Mesendoderm (in vitro differentiated cells): ENCODE data around the gene OR2AG1.

Experiments
- DNase-seq: peaks from one replicate; pipeline ENCODE4 v3.0.0; 2013
- H2AK5ac ChIP-seq: 2 replicates; pipeline ENCODE4 v1.6.1; 2013; ENCODE audit warnings: low read length, inconsistent platforms
- H2BK120ac ChIP-seq: 2 replicates; pipeline ENCODE4 v1.6.1; 2013; ENCODE audit warnings: low read depth, mild to moderate bottlenecking, low read length, moderate library complexity, mixed read lengths
- H2BK15ac ChIP-seq: replicated peaks from 2 replicates; pipeline ENCODE4 v1.6.1; 2013; ENCODE audit warnings: low read depth, mild to moderate bottlenecking, moderate library complexity
- H2BK5ac ChIP-seq: 2 replicates; pipeline ENCODE4 v1.6.1; 2013; ENCODE audit warnings: low read length, inconsistent platforms
- H3K18ac ChIP-seq: 2 replicates; pipeline ENCODE4 v1.6.1; 2013; ENCODE audit warnings: mild to moderate bottlenecking, low read length, mixed read lengths
- H3K23ac ChIP-seq: one replicate; pipeline ENCODE4 v1.6.1; 2013; ENCODE audit warnings: low read length
- H3K27ac ChIP-seq: 2 replicates; pipeline ENCODE4 v1.5.1; 2013; ENCODE audit warnings: low read depth, mild to moderate bottlenecking, inconsistent platforms, low read length, moderate library complexity
- H3K27me3 ChIP-seq: 2 replicates; pipeline ENCODE4 v1.6.1; 2013; ENCODE audit warnings: low read length, control low read depth, mild to moderate bottlenecking, inconsistent platforms; ENCODE audit not compliant: insufficient read depth, poor library complexity
- H3K36me3 ChIP-seq: 2 replicates; pipeline ENCODE4 v1.6.1; 2013; ENCODE audit warnings: low read length, inconsistent platforms; ENCODE audit not compliant: control insufficient read depth, insufficient read depth
- H3K4ac ChIP-seq: one replicate; pipeline ENCODE4 v1.6.1; 2013; ENCODE audit warnings: low read depth, mild to moderate bottlenecking, low read length, moderate library complexity
- H3K4me1 ChIP-seq: 2 replicates; pipeline ENCODE4 v1.6.1; 2013; ENCODE audit warnings: low read depth, low read length, inconsistent platforms; ENCODE audit not compliant: control insufficient read depth
- H3K4me2 ChIP-seq: 2 replicates; pipeline ENCODE4 v1.6.1; 2013; ENCODE audit warnings: low read length
- H3K4me3 ChIP-seq: 2 replicates; pipeline ENCODE4 v1.5.1; 2013; ENCODE audit warnings: mild to moderate bottlenecking, low read length
- H3K56ac ChIP-seq: one replicate; pipeline ENCODE4 v1.6.1; 2013; ENCODE audit warnings: low read length
- H3K79me1 ChIP-seq: 2 replicates; pipeline ENCODE4 v1.6.1; 2013; ENCODE audit warnings: low read length, inconsistent platforms
- H3K79me2 ChIP-seq: 2 replicates; pipeline ENCODE4 v1.6.1; 2013; ENCODE audit warnings: mild to moderate bottlenecking, low read length; ENCODE audit not compliant: control insufficient read depth, insufficient read depth
- H3K9ac ChIP-seq: 2 replicates; pipeline ENCODE4 v1.6.1; 2013; ENCODE audit warnings: low read length, inconsistent platforms
- H4K5ac ChIP-seq: one replicate; pipeline ENCODE4 v1.6.1; 2013; ENCODE audit warnings: low read length
- H4K8ac ChIP-seq: one replicate; pipeline ENCODE4 v1.6.1; 2013; ENCODE audit warnings: low read depth, mild to moderate bottlenecking, control low read depth, low read length, moderate library complexity
- WGBS: extraction: QIAGEN DNeasy Blood & Tissue Kit; methylation state at CpG from one replicate; pipeline ENCODE4 v1.1.7; 2013; ENCODE audit warnings: low lambda C conversion rate, missing lambda C conversion rate; ENCODE audit not compliant: insufficient coverage; ENCODE audit errors: extremely low coverage; 5-methylcytosine and 5-hydroxymethylcytosine counted together

OR2AG1 gene

DNA sequence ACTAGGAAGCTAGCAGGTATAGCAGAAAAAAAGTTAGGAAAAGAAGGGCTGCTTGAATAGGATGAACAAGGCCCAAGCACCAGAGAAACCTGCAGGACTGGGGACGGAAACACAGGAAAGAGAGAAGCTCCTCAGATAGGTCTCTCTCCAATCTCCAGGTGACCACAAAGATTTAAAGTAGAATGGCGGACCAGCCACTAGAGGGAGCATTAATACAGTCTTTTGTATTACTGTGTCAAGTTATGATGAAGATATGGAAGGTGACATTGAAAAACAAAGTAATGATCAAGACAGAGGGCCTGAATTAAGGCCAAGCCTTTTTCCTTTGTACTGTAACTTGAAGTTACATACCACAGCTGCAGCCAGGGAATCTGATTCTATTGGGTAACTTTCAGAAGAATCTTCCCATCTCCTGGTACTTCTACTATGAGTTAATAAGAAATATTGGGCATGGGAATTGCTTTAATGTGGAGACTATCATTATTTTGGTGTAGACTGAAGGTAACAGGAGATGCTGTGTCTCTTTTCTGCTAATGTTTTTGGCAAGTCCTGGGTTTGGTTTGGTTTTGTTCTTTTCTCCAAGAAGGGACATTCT lies 44.9 kb upstream of the OR2AG1 start:
- no peak overlapping the region for H3K9ac ChIP-seq
- no peak overlapping the region for H3K4me2 ChIP-seq
- H3K56ac ChIP-seq = no peak overlapping the region
- H4K8ac ChIP-seq = no peak overlapping the region
- H2BK15ac ChIP-seq = no peak overlapping the region
- no peaks in the 10 kb centered on the region for H3K79me1 ChIP-seq
- peak; percentile 56 for DNase-seq
- no CpG with 5 or more reads among the region's 2 CpGs for WGBS
- no peaks in the 10 kb centered on the region for H3K79me2 ChIP-seq
- no peak overlapping the region for H4K5ac ChIP-seq
- no peaks in the 10 kb centered on the region for H3K27me3 ChIP-seq
- H3K4me3 ChIP-seq = no peak overlapping the region
- H3K23ac ChIP-seq = no peak overlapping the region
- no peak overlapping the region for H2AK5ac ChIP-seq
- H3K36me3 ChIP-seq = no peaks in the 10 kb centered on the region
- no peak overlapping the region for H2BK5ac ChIP-seq
- H3K18ac ChIP-seq = no peak overlapping the region
- H3K4me1 ChIP-seq = no peaks in the 10 kb centered on the region
- H2BK120ac ChIP-seq = no peak overlapping the region
- no peak overlapping the region for H3K4ac ChIP-seq
- H3K27ac ChIP-seq = no peak overlapping the region

DNA sequence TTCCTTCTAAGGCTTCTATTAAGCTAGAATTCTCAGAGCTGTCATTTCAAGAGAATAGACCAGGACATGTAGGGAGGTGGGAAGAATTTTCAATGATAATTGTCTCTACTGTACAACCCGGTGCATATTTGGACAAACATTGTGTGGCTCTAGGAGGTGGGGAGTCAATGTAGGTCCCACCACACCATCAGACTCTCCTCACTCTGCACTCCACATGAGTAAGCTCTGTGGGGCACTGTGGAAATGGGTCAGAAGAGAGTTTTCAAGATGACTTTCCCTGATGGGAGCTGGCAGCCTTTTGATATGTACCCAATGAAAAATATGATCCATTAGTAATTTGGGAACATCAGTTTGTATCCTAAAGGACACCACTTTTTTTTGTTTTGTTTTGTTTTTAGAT lies 44.2 kb upstream of the OR2AG1 start:
- H2BK120ac ChIP-seq = no peak overlapping the region
- H3K27ac ChIP-seq = no peak overlapping the region
- H2AK5ac ChIP-seq = no peak overlapping the region
- no peak overlapping the region for H4K5ac ChIP-seq
- WGBS = no CpG with 5 or more reads among the region's 1 CpG
- no peaks in the 10 kb centered on the region for H3K27me3 ChIP-seq
- H4K8ac ChIP-seq = no peak overlapping the region
- H3K9ac ChIP-seq = no peak overlapping the region
- no peak overlapping the region for H2BK5ac ChIP-seq
- no peaks in the 10 kb centered on the region for H3K36me3 ChIP-seq
- H3K4me1 ChIP-seq = no peaks in the 10 kb centered on the region
- no peak overlapping the region for H3K18ac ChIP-seq
- no peaks in the 10 kb centered on the region for H3K79me1 ChIP-seq
- no peaks in the 10 kb centered on the region for H3K79me2 ChIP-seq
- no peak overlapping the region for H3K4me2 ChIP-seq
- no peak overlapping the region for H3K23ac ChIP-seq
- H3K4ac ChIP-seq = no peak overlapping the region
- no peak overlapping the region for H3K4me3 ChIP-seq
- H3K56ac ChIP-seq = no peak overlapping the region
- DNase-seq = no peak
- no peak overlapping the region for H2BK15ac ChIP-seq

DNA sequence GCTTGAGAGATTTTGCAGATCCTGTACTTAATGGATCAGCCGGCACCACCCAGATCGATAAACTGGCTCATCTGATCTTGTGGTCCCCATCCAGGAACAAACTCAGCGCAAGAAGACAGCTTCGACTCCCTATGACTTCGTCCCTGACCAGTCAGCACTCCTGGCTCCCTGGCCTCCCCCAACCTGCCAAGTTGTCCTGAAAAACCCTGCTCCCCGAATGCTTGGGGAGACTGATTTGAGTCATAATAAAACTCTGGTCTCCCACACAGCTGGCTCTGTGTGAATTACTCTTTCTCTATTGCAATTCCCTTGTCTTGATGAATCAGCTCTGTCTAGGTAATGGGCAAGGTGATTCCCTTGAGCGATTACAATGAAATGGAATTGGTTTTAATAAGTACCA lies 40.6 kb upstream of the OR2AG1 start:
- no peak overlapping the region for H2BK15ac ChIP-seq
- no peak overlapping the region for H2AK5ac ChIP-seq
- H3K36me3 ChIP-seq = no peaks in the 10 kb centered on the region
- no peaks in the 10 kb centered on the region for H3K79me1 ChIP-seq
- H3K4ac ChIP-seq = no peak overlapping the region
- H3K4me1 ChIP-seq = no peaks in the 10 kb centered on the region
- H3K27me3 ChIP-seq = no peaks in the 10 kb centered on the region
- no peak for DNase-seq
- no peak overlapping the region for H3K4me2 ChIP-seq
- H4K8ac ChIP-seq = no peak overlapping the region
- H2BK5ac ChIP-seq = no peak overlapping the region
- H4K5ac ChIP-seq = no peak overlapping the region
- H3K23ac ChIP-seq = no peak overlapping the region
- H3K9ac ChIP-seq = no peak overlapping the region
- H3K56ac ChIP-seq = no peak overlapping the region
- no peak overlapping the region for H3K18ac ChIP-seq
- no peaks in the 10 kb centered on the region for H3K79me2 ChIP-seq
- WGBS = no CpG with 5 or more reads among the region's 7 CpGs
- no peak overlapping the region for H3K4me3 ChIP-seq
- no peak overlapping the region for H3K27ac ChIP-seq
- no peak overlapping the region for H2BK120ac ChIP-seq

DNA sequence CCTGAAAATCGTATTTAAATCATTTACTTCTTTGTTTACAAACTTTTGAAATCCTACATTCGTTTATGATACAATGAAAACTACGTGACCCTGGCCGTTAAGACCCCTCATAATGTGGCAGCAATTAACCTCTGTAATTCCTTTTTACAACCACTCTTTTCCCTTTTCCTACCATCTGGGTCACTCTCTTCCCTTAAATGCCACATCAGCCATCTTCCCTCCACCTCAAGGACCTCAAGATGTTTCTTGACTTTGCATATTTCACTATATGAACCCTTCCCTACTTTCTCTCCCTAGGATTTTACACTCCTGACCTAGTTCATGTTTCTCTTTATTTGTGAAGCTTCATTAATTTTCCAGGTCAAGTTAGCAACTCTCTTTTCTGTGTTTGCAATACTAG lies 37.8 kb upstream of the OR2AG1 start:
- no peak overlapping the region for H2BK5ac ChIP-seq
- no peaks in the 10 kb centered on the region for H3K4me1 ChIP-seq
- no peak overlapping the region for H3K4me3 ChIP-seq
- H3K23ac ChIP-seq = no peak overlapping the region
- H3K36me3 ChIP-seq = no peaks in the 10 kb centered on the region
- H3K4ac ChIP-seq = no peak overlapping the region
- H3K18ac ChIP-seq = no peak overlapping the region
- no peaks in the 10 kb centered on the region for H3K79me1 ChIP-seq
- H4K5ac ChIP-seq = no peak overlapping the region
- H3K56ac ChIP-seq = no peak overlapping the region
- no peak overlapping the region for H3K4me2 ChIP-seq
- no peak overlapping the region for H2BK120ac ChIP-seq
- no peaks in the 10 kb centered on the region for H3K27me3 ChIP-seq
- no peak overlapping the region for H2BK15ac ChIP-seq
- H3K79me2 ChIP-seq = no peaks in the 10 kb centered on the region
- H4K8ac ChIP-seq = no peak overlapping the region
- DNase-seq = no peak
- no peak overlapping the region for H3K27ac ChIP-seq
- H3K9ac ChIP-seq = no peak overlapping the region
- WGBS = no CpG with 5 or more reads among the region's 4 CpGs
- H2AK5ac ChIP-seq = no peak overlapping the region

GRCh38 chr11:6745465-6746015 lies 37.3 kb upstream of the OR2AG1 start:
- H2BK5ac ChIP-seq = no peak overlapping the region
- H3K4ac ChIP-seq = no peak overlapping the region
- no peaks in the 10 kb centered on the region for H3K36me3 ChIP-seq
- no peak overlapping the region for H2BK15ac ChIP-seq
- H3K4me2 ChIP-seq = no peak overlapping the region
- H3K79me1 ChIP-seq = no peaks in the 10 kb centered on the region
- H2AK5ac ChIP-seq = no peak overlapping the region
- H3K56ac ChIP-seq = no peak overlapping the region
- DNase-seq = no peak
- H3K27me3 ChIP-seq = no peaks in the 10 kb centered on the region
- no peaks in the 10 kb centered on the region for H3K79me2 ChIP-seq
- no peak overlapping the region for H3K18ac ChIP-seq
- no peak overlapping the region for H3K27ac ChIP-seq
- no peak overlapping the region for H2BK120ac ChIP-seq
- no peak overlapping the region for H3K23ac ChIP-seq
- H4K5ac ChIP-seq = no peak overlapping the region
- H3K9ac ChIP-seq = no peak overlapping the region
- WGBS = no CpG with 5 or more reads among the region's 2 CpGs
- no peaks in the 10 kb centered on the region for H3K4me1 ChIP-seq
- no peak overlapping the region for H4K8ac ChIP-seq
- H3K4me3 ChIP-seq = no peak overlapping the region

DNA sequence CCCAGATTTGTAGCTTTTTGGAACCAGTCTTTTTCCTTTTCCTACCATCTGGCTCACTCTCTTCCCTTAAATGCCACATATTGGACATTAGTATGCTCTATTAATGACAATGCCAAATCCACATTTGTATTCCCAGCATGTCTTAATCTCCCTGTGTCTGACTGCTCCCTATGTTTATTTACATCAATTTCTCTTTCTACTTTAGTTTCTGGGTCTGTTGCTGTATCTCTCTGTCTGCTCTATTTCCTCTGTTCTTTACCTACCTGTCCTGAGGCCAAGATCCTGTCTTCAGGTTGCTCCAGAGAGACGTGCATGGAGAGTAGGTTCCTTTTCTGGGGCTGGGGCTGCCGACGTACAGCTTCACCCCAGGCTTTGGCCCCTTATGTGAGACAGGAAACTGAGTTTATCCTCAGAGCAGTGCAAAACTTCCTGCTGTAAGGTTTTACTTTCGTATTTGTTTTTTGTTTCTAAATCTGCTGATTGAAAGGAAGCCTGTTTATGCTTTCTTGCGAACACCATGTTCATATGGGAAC lies 36.7 kb upstream of the OR2AG1 start:
- no peak for DNase-seq
- no peak overlapping the region for H4K8ac ChIP-seq

More for the DNA sequence above, 36.7 kb upstream of the OR2AG1 start:
- H3K18ac ChIP-seq = no peak overlapping the region
- H3K4me3 ChIP-seq = no peak overlapping the region
- H4K5ac ChIP-seq = no peak overlapping the region
- no peak overlapping the region for H3K27ac ChIP-seq
- no CpG with 5 or more reads among the region's 5 CpGs for WGBS
- no peak overlapping the region for H3K4ac ChIP-seq
- no peak overlapping the region for H2BK120ac ChIP-seq
- no peak overlapping the region for H3K4me2 ChIP-seq
- H3K79me2 ChIP-seq = no peaks in the 10 kb centered on the region
- no peak overlapping the region for H2AK5ac ChIP-seq
- H3K4me1 ChIP-seq = no peaks in the 10 kb centered on the region
- H3K9ac ChIP-seq = no peak overlapping the region
- H2BK15ac ChIP-seq = no peak overlapping the region
- H3K27me3 ChIP-seq = no peaks in the 10 kb centered on the region
- no peak overlapping the region for H3K56ac ChIP-seq
- H3K79me1 ChIP-seq = no peaks in the 10 kb centered on the region
- no peaks in the 10 kb centered on the region for H3K36me3 ChIP-seq
- H3K23ac ChIP-seq = no peak overlapping the region
- H2BK5ac ChIP-seq = no peak overlapping the region
